Coronary artery (tissue), 2 donors: ENCODE measurements around the gene HCN1.

ENCODE experiments used
- DNase-seq: peaks from one replicate; pipeline ENCODE4 v3.0.0-alpha.2; 2017; ENCODE audit warnings: low spot score
- H3K27ac ChIP-seq, 2 donors: fragments of 200-600 bp; sonication (generic); one replicate each; pipeline ENCODE4 v1.5.1; 2016 to 2019
- H3K4me3 ChIP-seq: fragments of 200-600 bp; sonication (generic); 2 replicates; pipeline ENCODE4 v1.5.1; 2016; ENCODE audit warnings: mild to moderate bottlenecking, moderate library complexity
- TF ChIP-seq, protein P1 (sequence below): fragments of 200-600 bp; sonication (generic); IDR thresholded peaks from one replicate; pipeline ENCODE4 v1.5.1; 2019; ENCODE audit warnings: antibody characterized with exemption

The HCN1 gene

DNA sequence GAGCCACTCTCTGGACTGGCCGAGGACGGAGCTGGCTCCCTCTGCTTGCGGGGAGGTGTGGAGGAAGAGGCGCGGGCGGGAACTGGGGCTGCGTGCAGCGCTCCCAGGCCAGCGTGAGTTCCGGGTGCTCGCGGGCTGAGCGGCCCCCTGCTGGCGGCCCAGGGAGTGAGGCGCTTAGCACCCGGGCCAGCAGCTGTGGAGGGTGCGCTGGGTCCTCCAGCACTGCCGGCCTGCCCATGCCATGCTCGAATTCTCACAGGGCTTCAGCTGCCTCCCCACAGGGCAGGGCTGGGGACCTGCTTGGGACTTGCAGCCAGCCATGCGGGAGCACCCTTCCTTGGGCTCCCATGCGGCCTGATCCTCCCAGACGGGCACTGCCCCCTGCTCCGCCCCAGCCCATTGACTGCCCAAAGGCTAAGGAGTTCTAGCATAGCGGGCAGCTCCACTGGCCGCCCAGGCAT, 470.6 kb downstream of the HCN1 start:
- Histone ChIP-seq H3K4me3 (no peak overlapping the region), H3K27ac (no peak overlapping the region)
- TF ChIP-seq, protein P1, sequence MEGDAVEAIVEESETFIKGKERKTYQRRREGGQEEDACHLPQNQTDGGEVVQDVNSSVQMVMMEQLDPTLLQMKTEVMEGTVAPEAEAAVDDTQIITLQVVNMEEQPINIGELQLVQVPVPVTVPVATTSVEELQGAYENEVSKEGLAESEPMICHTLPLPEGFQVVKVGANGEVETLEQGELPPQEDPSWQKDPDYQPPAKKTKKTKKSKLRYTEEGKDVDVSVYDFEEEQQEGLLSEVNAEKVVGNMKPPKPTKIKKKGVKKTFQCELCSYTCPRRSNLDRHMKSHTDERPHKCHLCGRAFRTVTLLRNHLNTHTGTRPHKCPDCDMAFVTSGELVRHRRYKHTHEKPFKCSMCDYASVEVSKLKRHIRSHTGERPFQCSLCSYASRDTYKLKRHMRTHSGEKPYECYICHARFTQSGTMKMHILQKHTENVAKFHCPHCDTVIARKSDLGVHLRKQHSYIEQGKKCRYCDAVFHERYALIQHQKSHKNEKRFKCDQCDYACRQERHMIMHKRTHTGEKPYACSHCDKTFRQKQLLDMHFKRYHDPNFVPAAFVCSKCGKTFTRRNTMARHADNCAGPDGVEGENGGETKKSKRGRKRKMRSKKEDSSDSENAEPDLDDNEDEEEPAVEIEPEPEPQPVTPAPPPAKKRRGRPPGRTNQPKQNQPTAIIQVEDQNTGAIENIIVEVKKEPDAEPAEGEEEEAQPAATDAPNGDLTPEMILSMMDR: no peak
- DNase-seq: no peak

DNA sequence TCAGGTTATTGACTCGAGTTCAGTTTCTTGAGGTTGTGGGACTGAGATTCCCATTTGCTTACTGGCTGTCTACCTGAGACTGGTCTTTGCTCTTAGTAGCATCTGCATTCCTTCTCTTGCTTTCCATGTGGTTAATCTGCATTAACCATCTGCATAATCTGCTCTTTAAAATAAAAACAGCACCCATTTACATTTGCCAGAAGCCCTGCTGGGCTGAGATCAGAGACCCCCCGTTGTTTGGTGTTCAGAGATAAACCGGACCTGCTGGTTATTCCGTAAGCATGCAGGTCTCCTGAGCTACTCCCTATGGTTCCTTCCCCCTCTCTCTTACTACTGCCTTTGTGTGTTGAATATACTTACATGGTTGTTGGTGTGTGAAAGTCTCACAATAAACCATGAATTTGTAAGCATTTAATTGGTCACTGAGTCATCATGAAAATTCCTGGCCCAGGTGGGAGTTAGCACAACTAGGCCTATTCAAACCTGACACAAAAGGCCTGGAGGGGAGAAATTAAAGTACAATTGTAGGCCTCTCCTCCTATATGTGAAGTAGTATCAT, 490.7 kb downstream of the HCN1 start:
- TF ChIP-seq, protein P1: no peak
- H3K4me3 ChIP-seq: no peak overlapping the region
- no peak for DNase-seq
- no peak overlapping the region for H3K27ac ChIP-seq
